RWPE2 (cell line): Measurements from ENCODE around the gene FAM219A.

Source experiments
- ATAC-seq: fragments of 200-7000 bp; cut with Tn5 transposase; 3 replicates; pipeline ENCODE4 v1.9.1; 2021; ENCODE audit warnings: low read depth
- DNase-seq: peaks from one replicate; pipeline ENCODE4 v3.0.0-alpha.2; 2020; ENCODE audit warnings: low spot score
- H3K27ac ChIP-seq: fragments of 450-650 bp; 2 replicates; pipeline ENCODE4 v1.5.1; 2017; ENCODE audit warnings: mild to moderate bottlenecking; ENCODE audit not compliant: poor library complexity, severe bottlenecking
- H3K27me3 ChIP-seq: fragments of 250-450 bp; sonication (Bioruptor Pico); 2 replicates; pipeline ENCODE4 v1.5.1; 2021; ENCODE audit warnings: mild to moderate bottlenecking, moderate library complexity; ENCODE audit not compliant: insufficient read depth, poor library complexity, severe bottlenecking
- H3K36me3 ChIP-seq: fragments of 250-450 bp; sonication (Bioruptor Pico); 2 replicates; pipeline ENCODE4 v1.5.1; 2020; ENCODE audit warnings: low read depth, mild to moderate bottlenecking, moderate library complexity
- H3K4me1 ChIP-seq: fragments of 250-450 bp; sonication (Bioruptor Pico); 2 replicates; pipeline ENCODE4 v1.5.1; 2021; ENCODE audit warnings: mild to moderate bottlenecking, moderate library complexity; ENCODE audit not compliant: insufficient read depth, poor library complexity, severe bottlenecking
- H3K4me3 ChIP-seq: fragments of 250-450 bp; sonication (Bioruptor Pico); 2 replicates; pipeline ENCODE4 v1.5.1; 2021; ENCODE audit warnings: mild to moderate bottlenecking, moderate library complexity; ENCODE audit not compliant: severe bottlenecking
- H3K9me3 ChIP-seq: fragments of 250-450 bp; sonication (Bioruptor Pico); 2 replicates; pipeline ENCODE4 v1.5.1; 2021; ENCODE audit warnings: mild to moderate bottlenecking, moderate library complexity; ENCODE audit not compliant: severe bottlenecking
- TF ChIP-seq, protein P1 (sequence below): fragments of 450-650 bp; IDR thresholded peaks from one replicate; pipeline ENCODE4 v1.5.1; 2017; ENCODE audit warnings: mild to moderate bottlenecking, moderate library complexity; ENCODE audit not compliant: poor library complexity, severe bottlenecking

The FAM219A gene

DNA sequence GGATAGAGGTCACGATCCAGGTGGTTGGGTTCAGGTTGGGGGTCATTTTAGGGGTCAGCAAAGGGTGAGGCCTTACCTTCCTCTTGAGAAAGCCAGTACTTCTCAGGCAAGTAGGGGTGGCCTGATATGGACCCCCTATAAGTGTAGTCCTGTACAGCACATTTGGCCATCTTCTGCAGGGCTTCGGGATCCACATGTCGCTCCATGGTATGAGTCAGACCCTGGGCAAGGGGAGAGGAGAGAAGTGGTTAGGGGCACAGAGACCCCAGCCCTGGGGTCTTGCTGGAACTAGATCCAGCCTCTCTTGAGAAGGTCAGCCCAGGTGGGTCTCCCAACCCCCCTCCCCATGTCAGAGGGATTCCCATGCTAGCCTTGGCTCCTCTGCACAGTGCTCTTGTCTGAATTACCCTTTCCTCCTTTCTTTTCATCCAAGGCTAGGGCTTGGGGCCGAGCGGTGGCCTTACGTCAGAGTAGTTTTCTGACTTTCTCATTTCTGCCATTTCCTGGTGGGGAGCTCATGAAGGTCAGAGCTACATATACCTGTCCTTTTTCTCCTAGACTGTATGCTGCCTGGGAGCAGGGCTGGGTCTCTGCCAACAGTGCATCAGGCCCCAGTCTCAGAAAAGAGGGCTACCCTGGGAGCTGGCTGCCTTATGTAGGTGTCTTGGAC, 72.7 kb downstream of the FAM219A start:
- Histone ChIP-seq H3K9me3 (no peaks in the 10 kb centered on the region), H3K4me3 (no peak overlapping the region), H3K27me3 (no peaks in the 10 kb centered on the region), H3K4me1 (no peaks in the 10 kb centered on the region), H3K36me3 (no peaks in the 10 kb centered on the region), H3K27ac (no peak overlapping the region)
- DNase-seq = no peak
- no peak for ATAC-seq
- TF ChIP-seq, protein P1, sequence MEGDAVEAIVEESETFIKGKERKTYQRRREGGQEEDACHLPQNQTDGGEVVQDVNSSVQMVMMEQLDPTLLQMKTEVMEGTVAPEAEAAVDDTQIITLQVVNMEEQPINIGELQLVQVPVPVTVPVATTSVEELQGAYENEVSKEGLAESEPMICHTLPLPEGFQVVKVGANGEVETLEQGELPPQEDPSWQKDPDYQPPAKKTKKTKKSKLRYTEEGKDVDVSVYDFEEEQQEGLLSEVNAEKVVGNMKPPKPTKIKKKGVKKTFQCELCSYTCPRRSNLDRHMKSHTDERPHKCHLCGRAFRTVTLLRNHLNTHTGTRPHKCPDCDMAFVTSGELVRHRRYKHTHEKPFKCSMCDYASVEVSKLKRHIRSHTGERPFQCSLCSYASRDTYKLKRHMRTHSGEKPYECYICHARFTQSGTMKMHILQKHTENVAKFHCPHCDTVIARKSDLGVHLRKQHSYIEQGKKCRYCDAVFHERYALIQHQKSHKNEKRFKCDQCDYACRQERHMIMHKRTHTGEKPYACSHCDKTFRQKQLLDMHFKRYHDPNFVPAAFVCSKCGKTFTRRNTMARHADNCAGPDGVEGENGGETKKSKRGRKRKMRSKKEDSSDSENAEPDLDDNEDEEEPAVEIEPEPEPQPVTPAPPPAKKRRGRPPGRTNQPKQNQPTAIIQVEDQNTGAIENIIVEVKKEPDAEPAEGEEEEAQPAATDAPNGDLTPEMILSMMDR = no peak

DNA sequence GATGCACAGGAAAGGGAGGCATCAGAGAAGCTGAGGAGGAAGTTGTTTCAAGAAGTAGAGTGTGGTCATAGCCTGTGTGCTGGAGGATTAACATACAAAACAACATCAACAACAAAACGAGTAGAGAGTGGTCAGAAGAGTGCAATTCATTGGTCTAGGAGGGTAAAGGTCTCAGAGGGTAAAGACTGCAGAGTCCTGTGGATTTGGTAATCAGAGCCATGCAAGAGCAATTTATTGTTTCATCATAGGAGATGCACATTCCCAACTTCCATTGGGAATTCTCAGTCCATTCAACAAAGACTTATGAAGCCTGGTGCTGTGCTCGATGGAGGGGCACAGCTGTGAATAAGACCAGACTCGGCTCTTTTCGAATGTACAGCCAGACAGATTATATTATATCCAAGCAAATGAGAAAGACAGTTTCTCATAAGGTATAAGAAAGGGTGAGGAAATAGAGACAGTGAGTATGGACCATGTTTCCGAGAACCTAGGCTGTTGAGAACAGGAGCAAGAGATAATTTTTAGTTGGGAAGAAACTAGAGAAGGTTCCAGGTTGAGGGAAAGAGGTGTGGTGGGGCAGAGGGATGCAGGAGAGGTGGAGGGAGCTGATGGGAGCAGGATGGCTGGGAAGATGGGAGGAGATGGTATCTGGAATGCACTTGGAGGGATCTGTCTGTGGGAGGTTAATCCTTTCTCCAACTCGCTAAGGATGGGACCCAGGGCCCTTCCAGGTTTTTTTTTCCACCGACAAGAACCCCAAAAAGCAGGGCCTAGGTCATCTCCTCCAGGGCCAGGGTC, 73.8 kb downstream of the FAM219A start:
- TF ChIP-seq, protein P1 = no peak
- Histone ChIP-seq H3K4me3 (no peak overlapping the region), H3K27ac (no peak overlapping the region), H3K4me1 (peaks cover 5% of the 10 kb centered on the region), H3K27me3 (no peaks in the 10 kb centered on the region), H3K9me3 (no peaks in the 10 kb centered on the region), H3K36me3 (no peaks in the 10 kb centered on the region)
- DNase-seq (no peak), ATAC-seq (no peak)

GRCh38 chr9:34383904-34384303, 74.5 kb downstream of the FAM219A start:
- TF ChIP-seq, protein P1 = no peak
- peaks cover 5% of the 10 kb centered on the region for H3K4me1 ChIP-seq
- no peaks in the 10 kb centered on the region for H3K36me3 ChIP-seq
- H3K27ac ChIP-seq = no peak overlapping the region
- ATAC-seq (no peak), DNase-seq (no peak)
- H3K9me3 ChIP-seq = no peaks in the 10 kb centered on the region
- no peak overlapping the region for H3K4me3 ChIP-seq
- no peaks in the 10 kb centered on the region for H3K27me3 ChIP-seq

- Histone ChIP-seq H3K9me3 (no peaks in the 10 kb centered on the region), H3K27me3 (no peaks in the 10 kb centered on the region), H3K4me1 (peaks cover 5% of the 10 kb centered on the region), H3K36me3 (no peaks in the 10 kb centered on the region), H3K4me3 (no peak overlapping the region), H3K27ac (no peak overlapping the region)
- TF ChIP-seq, protein P1 = no peak
- ATAC-seq (no peak), DNase-seq (no peak)
Measured at GRCh38 chr9:34382879-34383278, 75.5 kb downstream of the FAM219A start.

GRCh38 chr9:34382054-34382453, 76.3 kb downstream of the FAM219A start:
- ATAC-seq = no peak
- Histone ChIP-seq H3K27me3 (no peaks in the 10 kb centered on the region), H3K4me3 (no peak overlapping the region), H3K27ac (no peak overlapping the region), H3K36me3 (no peaks in the 10 kb centered on the region), H3K4me1 (peaks cover 5% of the 10 kb centered on the region), H3K9me3 (no peaks in the 10 kb centered on the region)
- TF ChIP-seq, protein P1 = no peak
- no peak for DNase-seq
